Sciatic nerve (tissue), 2 donors: ENCODE measurements around the gene CCDC92. TPM values are rescaled to one million over a fixed set of nuclear protein-coding genes. Genes with fewer than 3 reads are reported as not detected.

Experiments used
- ATAC-seq: fragments of 200-7000 bp; cut with Tn5 transposase; one replicate; pipeline ENCODE4 v1.9.1; 2020; ENCODE audit warnings: mild to moderate bottlenecking, moderate library complexity
- DNase-seq: peaks from one replicate; pipeline ENCODE4 v3.0.0-alpha.2; 2020; ENCODE audit warnings: low spot score
- intact Hi-C: fragments of 100-400 bp; cut with DNase I; formaldehyde crosslinking; loops from one replicate; pipeline ENCODE4 v1.14.2; 2022
- total RNA-seq: library from RNA; stranded (reverse); fragmentation: NEBNext Ultra II Directional; extraction: Animal tissue kit (Norgen Biotek cat#: 25700); gene quantifications from one replicate; pipeline ENCODE4 v1.2.1, GENCODE V29; 2021
- donor health status: DM: no; HTN: no; CAD: no.
- donor health status: DM: no; HTN: no; CAD: no.

The CCDC92 gene
- total RNA-seq, 1 donor from 2014 or later, result 49.2 TPM

DNA sequence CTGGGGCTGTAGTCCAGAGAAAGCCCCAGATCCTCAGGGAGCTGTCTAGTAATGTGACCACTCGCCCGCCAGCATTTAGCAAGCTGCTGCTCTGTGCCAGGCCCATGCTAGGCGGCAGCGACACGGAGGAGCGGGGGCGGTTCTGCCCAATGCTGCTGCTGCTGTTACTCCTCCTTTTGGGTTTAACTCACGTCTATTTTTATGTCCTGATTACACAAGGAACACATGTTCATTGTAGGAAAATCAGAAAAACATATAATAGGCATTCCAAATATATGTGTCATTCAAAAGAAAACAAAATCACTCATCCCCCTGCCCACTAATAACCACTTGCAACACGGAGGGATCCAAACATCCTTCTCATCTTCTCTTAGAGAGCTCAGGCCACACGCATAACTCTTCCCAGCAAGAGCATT is 30.4 kb downstream of the CCDC92 start:
- intact Hi-C loops, result no loop called here

DNA sequence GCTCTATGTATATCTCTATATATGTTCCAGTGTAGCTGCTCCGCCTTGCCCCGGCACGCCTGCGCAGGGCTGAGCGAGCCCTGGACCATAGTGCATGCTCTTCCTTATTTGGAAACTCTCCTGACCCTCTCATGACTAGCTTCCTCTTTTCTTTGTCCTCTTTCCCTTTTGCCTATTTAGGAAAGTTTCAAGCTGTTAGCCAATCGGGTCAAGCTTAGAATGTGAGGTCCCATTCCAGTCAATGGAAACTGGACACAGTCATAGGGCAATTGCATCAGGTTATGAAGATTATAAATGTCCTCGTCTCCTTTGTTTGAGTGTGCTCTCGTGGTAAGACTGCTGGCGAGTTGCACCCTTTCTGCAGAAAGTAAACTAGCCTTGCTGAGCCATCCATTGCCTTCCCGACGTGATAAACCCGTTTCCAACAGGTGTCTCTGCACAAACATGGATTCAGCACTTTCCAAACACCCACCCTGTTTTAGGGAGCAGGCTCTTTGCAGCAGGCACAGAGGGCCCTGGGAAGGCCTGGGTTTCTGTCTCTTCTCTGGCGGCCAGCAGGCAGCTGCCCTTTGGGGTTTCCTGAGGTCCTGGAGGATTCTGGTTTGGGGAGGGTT is 30.9 kb downstream of the CCDC92 start:
- ATAC-seq (peak; percentile 8), DNase-seq (no peak)
- intact Hi-C loops, result no loop called here

More for the DNA sequence above, 30.4 kb downstream of the CCDC92 start:
- DNase-seq, result no peak
- peak; percentile 57 for ATAC-seq

DNA sequence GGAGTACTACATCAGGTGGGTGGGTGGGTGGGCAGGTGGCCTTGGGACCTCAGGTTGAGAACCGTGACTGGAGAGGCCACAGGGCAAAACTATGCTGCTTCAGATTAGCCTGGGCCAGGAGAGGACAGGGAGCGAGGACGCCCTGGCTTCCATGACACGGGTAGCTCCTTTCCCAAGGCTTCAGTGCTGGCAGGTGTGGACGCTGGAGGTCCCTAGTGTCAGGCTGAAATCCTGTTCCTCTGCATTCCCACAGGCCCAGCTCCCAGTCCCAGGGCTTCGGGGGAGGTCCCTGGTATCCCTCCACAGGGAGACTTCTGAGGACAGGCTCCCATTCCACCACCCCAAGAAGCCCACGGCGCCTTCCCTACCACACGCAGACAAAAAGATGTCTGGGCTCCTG is 31.6 kb downstream of the CCDC92 start:
- DNase-seq, result no peak
- no peak for ATAC-seq
- intact Hi-C loops, result no loop called here

DNA sequence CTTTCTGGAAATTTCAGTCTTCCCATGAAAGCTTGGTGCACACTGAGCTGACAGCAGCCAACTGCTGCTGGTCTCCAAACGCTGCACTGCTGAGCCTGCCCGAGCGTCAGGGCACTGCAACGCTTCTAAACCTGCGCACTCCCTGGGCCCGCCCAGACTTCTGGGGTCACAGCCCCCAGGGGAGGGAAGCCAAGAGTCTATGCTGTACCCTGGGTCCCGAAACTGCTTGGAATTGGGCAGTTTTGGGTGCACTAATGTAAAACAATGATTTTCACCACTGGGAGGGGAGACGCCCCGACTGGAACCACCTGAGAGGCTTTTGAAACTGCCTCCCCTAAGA is 32.0 kb downstream of the CCDC92 start:
- DNase-seq, result no peak
- intact Hi-C loops, result no loop called here

DNA sequence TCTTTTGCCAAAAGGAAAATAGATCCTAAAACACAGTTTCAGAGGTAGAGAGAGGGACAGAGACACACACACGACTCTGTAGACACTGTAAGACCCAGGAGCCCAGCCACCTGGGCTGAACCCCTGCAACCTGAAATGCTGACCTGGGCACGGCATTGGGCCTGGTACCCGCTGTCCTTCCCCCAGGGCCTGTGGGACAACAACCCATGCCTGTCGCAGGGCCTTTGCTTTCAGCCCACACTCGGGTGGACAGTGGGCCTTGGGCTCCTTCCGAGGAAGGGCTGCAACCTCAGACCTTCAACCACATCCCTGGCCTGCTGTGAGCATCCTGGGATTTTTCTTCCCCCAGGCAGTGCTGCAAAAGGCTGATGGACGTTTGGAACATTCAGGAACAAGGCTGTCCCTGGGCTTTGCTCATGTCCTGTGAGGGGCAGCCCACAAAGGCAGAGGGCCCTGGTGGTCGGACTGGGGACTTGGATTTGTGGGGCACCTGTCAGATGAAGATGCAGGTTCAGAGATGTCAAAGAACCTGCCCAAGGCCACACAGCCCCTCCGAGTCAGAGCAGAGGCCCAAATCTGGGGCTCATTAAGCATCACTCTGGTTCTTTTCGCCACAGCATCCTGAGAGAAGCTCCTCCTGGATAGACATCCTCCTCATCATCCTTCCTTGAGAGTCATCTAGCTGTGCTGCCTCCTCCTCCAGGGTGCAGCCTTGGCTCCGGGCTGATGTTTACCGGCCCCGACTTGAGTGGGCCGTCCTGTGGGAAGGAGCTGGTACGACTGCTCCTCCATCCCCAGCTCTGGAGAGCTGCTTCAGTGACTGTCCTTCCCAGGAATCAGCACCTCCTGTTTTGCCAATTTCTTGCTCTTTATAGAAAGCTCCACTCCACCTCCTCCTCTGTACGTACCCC is 32.7 kb downstream of the CCDC92 start:
- no peak for ATAC-seq
- DNase-seq, result no peak
- intact Hi-C loops, result no loop called here

More for the DNA sequence above, 32.0 kb downstream of the CCDC92 start:
- ATAC-seq, result no peak

DNA sequence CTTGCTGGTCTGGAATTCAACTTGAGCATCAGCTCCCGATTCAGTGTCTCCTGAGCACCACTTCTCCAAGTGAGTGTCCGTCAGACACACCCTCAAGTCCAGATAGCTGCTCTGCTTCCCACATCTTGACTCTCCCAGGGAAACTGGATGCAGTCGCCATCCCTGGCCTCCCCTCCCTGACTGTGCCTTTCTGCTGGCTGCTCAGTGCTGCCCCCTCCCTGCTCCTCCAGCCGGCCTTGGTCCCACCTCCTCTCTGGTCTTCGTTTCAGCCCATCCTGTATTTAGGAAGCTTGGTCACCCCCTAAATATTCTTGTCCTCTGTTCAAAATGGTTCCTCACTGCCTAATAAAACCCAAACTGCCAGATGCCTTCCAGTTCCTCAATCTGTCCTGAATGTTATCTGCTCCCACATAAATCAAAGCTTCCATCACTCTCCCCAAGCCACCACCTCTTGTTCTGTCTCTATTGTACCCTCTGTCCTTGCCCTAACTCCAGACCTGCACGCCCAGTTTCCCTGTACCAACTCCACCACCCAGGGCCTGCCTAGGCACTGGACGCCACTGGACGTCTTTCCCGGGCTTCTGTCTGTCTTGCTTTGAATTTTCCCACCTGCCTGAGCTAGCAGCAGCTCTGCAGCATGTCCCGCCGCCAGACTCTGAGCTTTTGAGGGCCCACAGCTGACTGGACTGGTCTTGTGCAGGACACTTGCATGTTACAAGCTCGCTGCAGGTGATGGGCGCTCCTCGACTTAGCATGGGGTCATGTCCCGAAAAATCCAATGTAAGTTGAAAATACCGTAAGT is 33.8 kb downstream of the CCDC92 start:
- DNase-seq (no peak), ATAC-seq (no peak)
- intact Hi-C loops, result no loop called here

DNA sequence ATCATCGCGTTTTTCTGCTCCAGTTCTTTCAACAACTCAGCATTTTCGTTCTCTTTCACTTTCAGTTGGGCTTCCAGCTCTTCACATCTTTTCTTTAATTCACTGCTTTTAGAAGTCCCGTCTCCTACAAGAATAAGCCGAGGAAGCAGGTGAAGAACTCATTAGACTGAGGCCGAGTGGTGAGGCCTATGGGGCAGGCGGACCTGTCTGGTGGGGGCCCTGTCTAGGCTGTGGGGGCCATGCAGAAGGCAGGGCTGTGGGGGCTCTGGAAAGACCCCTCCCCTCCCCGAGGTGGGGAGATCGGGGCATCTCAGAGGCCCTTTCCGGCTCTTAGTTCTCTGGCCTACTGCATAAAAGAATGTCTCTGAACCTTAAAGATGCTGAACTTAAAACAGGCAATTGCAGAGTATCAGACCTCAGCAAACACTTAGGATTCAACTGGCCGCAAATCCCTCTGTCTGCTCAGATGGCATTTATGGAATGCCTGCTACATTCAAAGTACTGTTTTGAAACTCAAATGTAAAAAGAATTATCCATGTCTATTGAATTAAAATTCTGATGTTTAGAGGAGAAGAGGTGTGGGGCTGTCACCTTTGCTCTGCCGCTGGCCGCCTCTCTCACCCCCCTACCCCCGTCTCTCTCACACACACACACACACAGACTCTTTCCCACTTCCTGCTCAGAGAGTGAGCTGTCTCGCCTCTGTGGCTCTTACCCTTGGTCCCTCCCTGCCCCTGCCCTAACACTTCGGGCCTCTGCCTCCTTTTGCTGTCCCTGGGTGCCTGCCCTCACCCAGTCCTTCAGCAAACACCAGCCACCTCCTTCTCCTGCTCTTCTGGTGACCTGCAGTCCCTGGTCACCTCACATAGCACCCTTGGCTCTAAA is 34.7 kb downstream of the CCDC92 start:
- intact Hi-C loops, result no loop called here
- no peak for ATAC-seq
- no peak for DNase-seq

DNA sequence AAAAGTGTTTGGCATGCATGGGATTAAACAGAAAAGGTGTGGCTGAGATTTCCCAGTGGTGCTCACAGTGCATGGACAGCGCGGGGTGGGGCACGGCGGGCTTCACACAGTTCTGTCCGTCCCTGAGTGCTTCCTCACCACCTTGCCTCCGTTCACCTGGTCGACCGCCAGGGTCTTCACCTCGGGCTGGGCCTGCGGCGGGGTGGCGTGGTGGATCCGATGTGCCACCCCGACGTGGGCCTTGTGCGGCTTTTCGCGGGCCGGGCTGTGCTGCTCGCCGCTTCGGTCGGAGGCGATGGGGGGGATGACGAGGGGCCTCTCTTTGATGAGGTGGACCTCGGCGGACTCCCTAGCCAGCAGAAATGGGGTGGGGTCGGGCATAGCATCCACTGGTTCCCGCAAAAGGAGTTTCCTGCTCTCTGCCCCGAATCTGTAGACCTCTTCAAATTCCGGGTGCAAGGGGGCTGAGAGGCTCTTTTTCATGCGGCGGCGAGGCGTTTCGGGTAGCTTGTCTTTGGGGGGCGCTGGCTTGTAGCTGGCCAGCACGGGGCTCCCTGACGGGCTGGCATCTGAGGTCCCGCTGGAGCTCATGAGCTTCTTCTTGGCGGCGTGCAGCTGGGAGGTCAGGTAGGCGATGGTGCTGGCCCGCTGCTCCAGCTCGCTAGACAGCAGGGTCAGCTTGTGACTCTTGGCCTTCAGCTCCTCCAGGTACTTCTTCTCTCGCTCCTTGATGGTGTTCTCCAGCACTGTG is 35.5 kb downstream of the CCDC92 start:
- ATAC-seq, result no peak
- no peak for DNase-seq
- intact Hi-C loops, result no loop called here

DNA sequence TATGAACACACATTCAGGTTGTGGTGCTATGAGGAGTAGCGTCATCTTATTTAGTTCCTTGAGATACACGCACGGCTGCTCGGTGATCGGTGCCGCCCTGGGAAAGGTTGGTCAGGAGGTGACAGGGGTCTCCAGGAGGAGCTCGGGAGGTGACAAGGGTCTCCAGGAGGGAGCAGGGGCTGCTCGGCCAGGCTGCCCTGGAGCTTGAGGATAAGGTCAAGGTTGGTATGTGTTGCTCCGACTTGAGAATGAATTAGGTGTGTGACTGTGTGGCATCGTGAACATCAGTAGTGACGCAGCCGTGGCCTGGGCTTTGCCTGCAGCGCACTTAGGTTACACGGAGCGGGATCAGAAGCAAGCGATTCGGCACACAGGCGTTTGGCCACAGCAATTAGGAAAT is 36.2 kb downstream of the CCDC92 start:
- intact Hi-C loops, result no loop called here
- DNase-seq (no peak), ATAC-seq (no peak)

DNA sequence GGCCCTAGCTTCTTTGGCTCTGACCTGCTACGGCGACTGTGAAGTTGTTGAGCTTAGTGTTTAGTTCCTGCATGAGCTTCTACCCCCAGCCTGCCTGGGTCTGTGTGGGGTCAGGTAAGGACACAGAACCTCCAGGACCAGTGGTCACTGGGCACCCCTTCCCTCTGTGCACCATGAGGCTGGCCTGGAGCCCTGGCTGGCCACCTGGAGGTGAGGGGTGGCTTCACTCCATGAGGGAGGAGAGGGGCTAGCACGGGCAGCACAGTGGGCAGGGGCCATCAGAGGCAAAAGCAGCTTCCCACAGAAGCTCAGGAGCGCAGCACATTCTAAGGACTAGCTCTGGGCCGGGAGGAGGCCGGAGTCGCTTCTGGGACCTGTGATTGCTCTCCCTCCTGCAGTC is 36.7 kb downstream of the CCDC92 start:
- DNase-seq, result no peak
- intact Hi-C loops, result no loop called here
- no peak for ATAC-seq

DNA sequence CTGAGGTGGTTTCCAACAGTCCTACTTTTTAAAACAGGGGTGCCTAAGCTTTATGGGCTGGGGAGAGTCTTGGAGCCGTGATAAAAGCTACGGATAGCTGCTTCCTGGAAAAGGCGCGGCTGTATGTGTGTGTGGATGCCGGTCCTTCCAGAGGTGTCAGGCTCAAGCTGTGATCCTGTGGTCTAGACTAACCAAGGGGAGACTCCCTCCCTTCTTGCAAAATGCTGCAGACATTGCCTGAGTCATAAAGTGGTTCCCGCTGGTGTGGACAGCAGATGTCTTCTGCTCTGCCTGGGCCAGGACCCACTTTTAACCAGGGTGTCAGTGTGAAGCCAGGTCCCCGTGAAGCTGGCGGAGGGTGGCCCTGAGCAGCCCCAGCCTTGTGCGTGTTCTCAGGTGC is 37.8 kb downstream of the CCDC92 start:
- ATAC-seq (no peak), DNase-seq (no peak)
- intact Hi-C loops, result no loop called here

DNA sequence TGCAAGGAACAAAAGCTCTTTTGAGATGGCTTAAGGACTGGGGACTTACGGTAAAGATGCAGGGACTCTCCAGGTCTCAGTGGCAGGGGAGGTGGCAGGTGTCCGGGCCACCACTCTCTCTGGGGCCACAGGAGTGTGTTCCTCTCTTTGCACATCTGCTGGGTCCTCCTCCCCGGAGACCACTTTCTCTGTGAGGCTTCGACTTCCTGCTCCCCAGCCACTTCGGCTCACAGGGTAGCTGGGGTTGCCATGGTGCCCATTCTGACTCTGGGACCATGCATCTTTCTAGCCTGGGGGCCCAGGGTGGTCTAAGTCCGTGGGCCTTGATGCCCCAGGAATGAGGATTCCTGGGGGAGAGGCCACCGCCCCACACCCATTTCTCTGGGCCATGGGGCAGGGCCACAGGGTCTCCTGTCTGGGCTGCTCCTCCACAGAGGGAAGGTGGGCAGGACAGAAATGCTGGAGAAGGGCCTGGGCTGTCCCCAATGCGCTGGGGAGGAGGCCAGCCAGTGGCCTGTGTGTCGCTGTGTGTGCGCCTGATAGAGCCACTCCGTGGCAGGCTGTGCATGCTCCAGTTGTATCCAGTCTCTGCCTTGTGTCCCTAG is 38.5 kb downstream of the CCDC92 start:
- no peak for DNase-seq
- intact Hi-C loops, result no loop called here
- no peak for ATAC-seq

DNA sequence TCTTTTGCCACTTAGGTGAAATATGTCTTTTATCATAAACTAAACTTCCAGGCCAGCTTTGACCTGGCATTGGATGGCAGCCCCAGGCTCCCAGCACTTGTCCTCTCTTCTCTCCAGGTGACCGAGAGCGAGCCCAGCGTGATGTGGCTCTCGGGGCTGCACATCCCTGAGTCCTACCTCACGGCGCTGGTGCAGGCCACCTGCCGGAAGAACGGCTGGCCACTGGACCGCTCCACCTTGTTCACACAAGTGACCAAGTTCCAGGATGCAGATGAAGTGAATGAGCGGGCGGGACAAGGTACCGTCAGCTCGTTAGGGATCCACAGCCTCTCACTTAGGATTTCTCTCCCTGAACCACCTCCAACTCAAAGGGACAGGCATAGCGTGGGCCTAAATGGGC is 39.4 kb downstream of the CCDC92 start:
- DNase-seq (no peak), ATAC-seq (no peak)
- intact Hi-C loops, result no loop called here

DNA sequence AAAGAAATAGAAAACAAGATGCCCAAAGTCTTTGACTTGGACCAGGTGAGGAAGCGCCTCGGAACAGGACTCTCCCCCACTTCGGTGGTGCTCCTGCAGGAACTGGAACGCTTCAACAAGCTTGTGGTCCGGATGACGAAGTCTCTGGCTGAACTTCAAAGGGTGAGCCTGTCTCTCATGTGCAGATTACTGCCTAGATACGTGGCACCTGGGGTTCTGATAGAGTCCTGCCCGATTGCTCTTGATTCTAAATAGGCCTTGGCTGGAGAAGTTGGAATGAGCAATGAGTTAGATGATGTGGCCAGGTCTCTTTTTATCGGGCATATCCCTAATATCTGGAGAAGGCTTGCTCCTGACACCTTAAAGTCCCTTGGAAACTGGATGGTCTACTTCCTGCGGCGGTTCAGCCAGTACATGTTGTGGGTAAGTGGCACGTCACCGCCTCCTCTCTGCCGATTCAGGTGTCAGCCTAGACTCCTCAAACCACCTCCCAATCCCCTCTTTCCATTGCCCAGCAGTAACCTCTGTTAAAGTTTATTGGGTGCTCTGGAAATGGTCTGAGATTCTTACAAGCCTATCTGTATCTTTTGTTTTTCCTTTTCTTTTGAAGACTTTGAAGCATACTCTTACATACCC is 40.8 kb downstream of the CCDC92 start:
- intact Hi-C loops, result no loop called here
- no peak for DNase-seq
- ATAC-seq, result no peak

DNA sequence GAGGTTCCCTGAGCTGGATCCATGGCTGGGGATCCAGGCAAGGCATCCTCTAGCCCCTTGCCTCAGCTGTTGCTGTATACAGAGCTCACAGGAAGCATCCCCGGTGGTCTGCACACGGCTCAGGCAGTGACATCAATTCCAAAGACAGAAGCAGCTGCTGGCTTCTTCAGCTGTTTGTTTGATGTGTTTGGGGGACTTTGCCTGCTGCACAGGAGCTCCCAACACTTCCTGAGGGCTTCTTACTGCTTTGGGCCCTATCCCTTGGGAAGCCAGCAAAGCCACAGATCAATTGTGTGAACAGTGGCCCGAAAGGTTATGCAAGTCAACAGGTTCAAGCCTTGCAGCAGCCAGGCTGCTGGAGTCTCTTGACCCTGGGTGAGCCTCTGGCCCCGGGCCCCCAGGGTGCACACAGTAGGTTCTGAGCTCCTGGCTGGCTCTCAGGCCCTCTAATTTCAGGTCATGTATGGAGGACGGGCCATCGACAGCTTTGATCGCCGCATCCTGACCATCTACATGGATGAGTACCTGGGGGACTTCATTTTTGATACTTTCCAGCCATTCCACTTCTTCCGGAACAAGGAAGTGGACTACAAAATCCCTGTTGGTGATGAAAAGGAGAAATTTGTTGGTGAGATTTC is 42.6 kb downstream of the CCDC92 start:
- DNase-seq (no peak), ATAC-seq (no peak)
- intact Hi-C loops, result no loop called here

DNA sequence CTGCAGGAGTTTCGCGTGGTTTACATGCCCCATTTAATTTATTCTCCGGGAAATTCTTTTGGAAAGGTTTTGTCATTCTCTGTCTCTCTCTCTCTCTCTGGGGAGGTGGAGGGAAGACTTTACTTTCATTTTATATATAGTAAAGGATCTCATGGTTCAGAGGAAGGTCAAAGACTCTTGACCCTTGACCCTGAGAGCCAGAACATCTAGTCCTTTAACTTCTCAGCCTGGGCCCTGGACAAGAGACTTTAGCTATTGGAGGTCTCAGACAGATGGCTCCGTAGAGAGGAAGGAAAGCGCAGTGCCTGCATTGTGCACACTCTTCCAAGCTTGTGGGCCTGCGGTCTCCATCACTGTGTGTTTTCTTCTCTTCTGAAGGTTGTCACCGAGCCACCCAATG is 43.7 kb downstream of the CCDC92 start:
- DNase-seq (no peak), ATAC-seq (no peak)
- intact Hi-C loops, result no loop called here

DNA sequence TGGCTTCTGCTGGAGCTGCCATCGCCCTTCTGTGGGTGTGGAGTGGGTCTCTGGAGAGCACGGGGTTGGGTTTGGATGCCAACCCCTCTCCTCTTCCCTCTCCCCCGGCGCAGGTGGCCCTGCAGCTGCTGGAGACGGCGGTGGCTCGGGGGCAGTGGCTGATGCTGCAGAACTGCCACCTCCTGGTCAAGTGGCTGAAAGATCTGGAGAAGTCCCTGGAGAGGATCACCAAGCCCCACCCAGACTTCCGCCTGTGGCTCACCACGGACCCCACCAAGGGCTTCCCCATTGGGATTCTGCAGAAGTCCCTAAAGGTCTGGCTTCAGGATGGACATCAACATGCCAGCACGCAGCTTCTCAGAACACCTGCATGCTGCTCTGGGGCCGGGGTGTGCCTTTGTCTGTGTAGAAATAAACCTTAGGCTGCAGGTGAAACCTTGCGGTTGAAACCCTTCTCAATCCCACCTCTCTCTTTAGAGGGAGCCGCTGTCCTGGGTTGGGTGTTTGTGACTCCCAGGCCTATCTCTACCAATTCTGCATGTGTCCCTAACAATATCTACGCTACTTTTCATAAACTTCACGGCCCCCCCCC is 44.3 kb downstream of the CCDC92 start:
- no peak for DNase-seq
- intact Hi-C loops, result no loop called here
- ATAC-seq, result no peak
